Activated naive CD8-positive, alpha-beta T cell treated with anti-CD3 and anti-CD28 coated beads, Interleukin-2, amount 10 ng/mL, durations not matched to agents 7 days and 5 days (primary cell): ENCODE measurements around the gene EHHADH. TPM values are rescaled to one million over a fixed set of nuclear protein-coding genes. Genes with fewer than 3 reads are reported as not detected.

ENCODE experiments used
- microRNA-seq: library from miRNA; unstranded; fragments of <30 nt; microRNA quantifications from one replicate; pipeline ENCODE4 v1.2.0, GENCODE V29; 2022
- total RNA-seq, 2 experiments: library from RNA; stranded (reverse); gene quantifications; one replicate each; pipeline ENCODE4 v1.2.3, GENCODE V29; 2021

The EHHADH gene
- total RNA-seq, 2 experiments from 2014 or later: 3.5 to 5.6 TPM

Small RNAs within 50 kb of the gene (microRNA-seq; reads per million reads assigned to microRNA genes)
- gene MIR5588: not detected

Other genes starting within 250 kb of the EHHADH start
- not detected for gene C3orf70, start 101.0 kb downstream of the EHHADH start, total RNA-seq
- gene MAP3K13, start 109.1 kb upstream of the EHHADH start, total RNA-seq: 10 to 100 TPM; 11.4 to 12.5 TPM
- gene TMEM41A, start 245.0 kb upstream of the EHHADH start, total RNA-seq: 10 to 100 TPM; 20.9 to 23.7 TPM